ENCODE measurements around the gene SNX32.

GRCh38 chr11:65886826-65887722 lies 53.3 kb downstream of the SNX32 start:
- no peak for TF ChIP-seq POLR2A (IDR thresholded peaks at IDR 0.05)
- no peak for TF ChIP-seq CTCF (IDR thresholded peaks at IDR 0.05)
- no peak for TF ChIP-seq POLR2AphosphoS5 (IDR thresholded peaks at IDR 0.05)
